ENCODE data around the gene HOPX.
"Not testable (repeated sequence)": the region's sequence is repeated elsewhere in the genome, so short reads cannot be mapped to it uniquely, and the experiment has no call there.

Gene HOPX

GRCh38 chr4:56654238-56654632 lies 26.9 kb downstream of the HOPX start:
- DNase-seq (ENCODE audit: low read depth in 2 of 2) = no peak

GRCh38 chr4:56653461-56654237 lies 27.4 kb downstream of the HOPX start:
- DNase-seq (ENCODE audit: low read depth in 2 of 2) = no peak

GRCh38 chr4:56652196-56652595 lies 28.9 kb downstream of the HOPX start:
- no peak for DNase-seq (ENCODE audit: low read depth in 2 of 2)

- no peak for DNase-seq (ENCODE audit: low read depth in 2 of 2)
Measured at GRCh38 chr4:56651056-56651350, 30.1 kb downstream of the HOPX start.

GRCh38 chr4:56650262-56651055 lies 30.6 kb downstream of the HOPX start:
- no peak for DNase-seq (ENCODE audit: low read depth in 2 of 2)

- no peak for DNase-seq (ENCODE audit: low read depth in 2 of 2)
Measured at GRCh38 chr4:56649445-56650261, 31.4 kb downstream of the HOPX start.

- no peak for DNase-seq (ENCODE audit: low read depth in 2 of 2)
Measured at GRCh38 chr4:56648824-56649151, 32.3 kb downstream of the HOPX start.

- DNase-seq (ENCODE audit: low read depth in 2 of 2) = no peak
Measured at GRCh38 chr4:56648021-56648823, 32.9 kb downstream of the HOPX start.

GRCh38 chr4:56646341-56646740 lies 34.8 kb downstream of the HOPX start:
- DNase-seq (ENCODE audit: low read depth in 2 of 2) = no peak

GRCh38 chr4:56643596-56643995 lies 37.5 kb downstream of the HOPX start:
- no peak for DNase-seq (ENCODE audit: low read depth in 2 of 2)

GRCh38 chr4:56641494-56642051 lies 39.5 kb downstream of the HOPX start:
- no peak for DNase-seq (ENCODE audit: low read depth in 2 of 2)

- DNase-seq (ENCODE audit: low read depth in 2 of 2) = no peak
Measured at GRCh38 chr4:56640621-56641493, 40.2 kb downstream of the HOPX start.

GRCh38 chr4:56637791-56638190 lies 43.3 kb downstream of the HOPX start:
- no peak for DNase-seq (ENCODE audit: low read depth in 2 of 2)

GRCh38 chr4:56637154-56637553 lies 43.9 kb downstream of the HOPX start:
- no peak for DNase-seq (ENCODE audit: low read depth in 2 of 2)

GRCh38 chr4:56634954-56635353 lies 46.1 kb downstream of the HOPX start:
- not testable (repeated sequence) for DNase-seq (ENCODE audit: low read depth in 2 of 2)

GRCh38 chr4:56633486-56633885 lies 47.6 kb downstream of the HOPX start:
- no peak for DNase-seq (ENCODE audit: low read depth in 2 of 2)

GRCh38 chr4:56630876-56631666 lies 50.0 kb downstream of the HOPX start:
- DNase-seq (ENCODE audit: low read depth in 2 of 2) = no peak

GRCh38 chr4:56628592-56628991 lies 52.5 kb downstream of the HOPX start:
- no peak for DNase-seq (ENCODE audit: low read depth in 2 of 2)

GRCh38 chr4:56627985-56628384 lies 53.1 kb downstream of the HOPX start:
- DNase-seq (ENCODE audit: low read depth in 2 of 2) = no peak

GRCh38 chr4:56627375-56627774 lies 53.7 kb downstream of the HOPX start:
- DNase-seq (ENCODE audit: low read depth in 2 of 2) = no peak
